ENCODE results near the gene TADA2A.

Gene TADA2A

GRCh38 chr17:37518826-37519225 lies 112.1 kb downstream of the TADA2A start:
- no peaks in the 10 kb centered on the region for H3K9me3 ChIP-seq (ENCODE audit: low read length)
- no peak overlapping the region for H2AFZ ChIP-seq (ENCODE audit: low read length)
- no peak overlapping the region for H3K27ac ChIP-seq (ENCODE audit: low read depth, low read length, poor library complexity, severe bottlenecking)
- no peak overlapping the region for H3K9ac ChIP-seq (ENCODE audit: low read length)
- no peaks in the 10 kb centered on the region for H3K79me2 ChIP-seq (ENCODE audit: insufficient read depth, low read length)
- H3K27me3 ChIP-seq (ENCODE audit: insufficient read depth, low read length) = no peaks in the 10 kb centered on the region
- H3K4me2 ChIP-seq (ENCODE audit: low read length) = no peak overlapping the region
- no peaks in the 10 kb centered on the region for H3F3A ChIP-seq (ENCODE audit: insufficient read depth, low read length)
- H3K4me1 ChIP-seq (ENCODE audit: insufficient read depth, low read length, severe bottlenecking) = no peaks in the 10 kb centered on the region
- no peak for TF ChIP-seq EZH2 (IDR thresholded peaks at IDR 0.05; ENCODE audit: borderline replicate concordance, low read length)
- TF ChIP-seq CTCF (IDR thresholded peaks at IDR 0.05; ENCODE audit: low read length) = 0 out of 2 replicates have a peak, but pooled peaks have one; percentile 6
- H3K9me2 ChIP-seq (ENCODE audit: low read depth, low read length) = no peaks in the 10 kb centered on the region
- no peak overlapping the region for H3K4me3 ChIP-seq (ENCODE audit: low read depth, low read length, poor library complexity, severe bottlenecking)
- peaks cover 70% of the 10 kb centered on the region for H3K36me3 ChIP-seq (ENCODE audit: insufficient read depth, low read length)
- H4K20me1 ChIP-seq (ENCODE audit: insufficient read depth, low read length) = no peaks in the 10 kb centered on the region

GRCh38 chr17:37519251-37519985 lies 112.7 kb downstream of the TADA2A start:
- H3F3A ChIP-seq (ENCODE audit: insufficient read depth, low read length) = no peaks in the 10 kb centered on the region
- TF ChIP-seq EZH2 (IDR thresholded peaks at IDR 0.05; ENCODE audit: borderline replicate concordance, low read length) (no peak), CTCF (IDR thresholded peaks at IDR 0.05; ENCODE audit: low read length) (no peak)
- H2AFZ ChIP-seq (ENCODE audit: low read length) = no peak overlapping the region
- H3K79me2 ChIP-seq (ENCODE audit: insufficient read depth, low read length) = no peaks in the 10 kb centered on the region
- no peak overlapping the region for H3K27ac ChIP-seq (ENCODE audit: low read depth, low read length, poor library complexity, severe bottlenecking)
- no peaks in the 10 kb centered on the region for H3K4me1 ChIP-seq (ENCODE audit: insufficient read depth, low read length, severe bottlenecking)
- no peaks in the 10 kb centered on the region for H4K20me1 ChIP-seq (ENCODE audit: insufficient read depth, low read length)
- H3K9me3 ChIP-seq (ENCODE audit: low read length) = no peaks in the 10 kb centered on the region
- H3K4me3 ChIP-seq (ENCODE audit: low read depth, low read length, poor library complexity, severe bottlenecking) = no peak overlapping the region
- H3K9me2 ChIP-seq (ENCODE audit: low read depth, low read length) = no peaks in the 10 kb centered on the region
- no peak overlapping the region for H3K4me2 ChIP-seq (ENCODE audit: low read length)
- H3K36me3 ChIP-seq (ENCODE audit: insufficient read depth, low read length) = peaks cover 74% of the 10 kb centered on the region
- H3K9ac ChIP-seq (ENCODE audit: low read length) = no peak overlapping the region
- H3K27me3 ChIP-seq (ENCODE audit: insufficient read depth, low read length) = no peaks in the 10 kb centered on the region

- TF ChIP-seq EZH2 (IDR thresholded peaks at IDR 0.05; ENCODE audit: borderline replicate concordance, low read length) = no peak
- no peak for TF ChIP-seq CTCF (IDR thresholded peaks at IDR 0.05; ENCODE audit: low read length)
Measured at GRCh38 chr17:37520174-37520573, 113.5 kb downstream of the TADA2A start.

More at GRCh38 chr17:37520174-37520573, 113.5 kb downstream of the TADA2A start:
- Histone ChIP-seq H3K27me3 (ENCODE audit: insufficient read depth, low read length) (no peaks in the 10 kb centered on the region), H3K9ac (ENCODE audit: low read length) (no peak overlapping the region), H3F3A (ENCODE audit: insufficient read depth, low read length) (no peaks in the 10 kb centered on the region), H3K4me1 (ENCODE audit: insufficient read depth, low read length, severe bottlenecking) (no peaks in the 10 kb centered on the region), H3K36me3 (ENCODE audit: insufficient read depth, low read length) (peaks cover 72% of the 10 kb centered on the region), H3K9me3 (ENCODE audit: low read length) (no peaks in the 10 kb centered on the region), H3K27ac (ENCODE audit: low read depth, low read length, poor library complexity, severe bottlenecking) (no peak overlapping the region), H2AFZ (ENCODE audit: low read length) (no peak overlapping the region), H3K4me3 (ENCODE audit: low read depth, low read length, poor library complexity, severe bottlenecking) (no peak overlapping the region), H3K9me2 (ENCODE audit: low read depth, low read length) (no peaks in the 10 kb centered on the region), H4K20me1 (ENCODE audit: insufficient read depth, low read length) (no peaks in the 10 kb centered on the region), H3K4me2 (ENCODE audit: low read length) (no peak overlapping the region), H3K79me2 (ENCODE audit: insufficient read depth, low read length) (no peaks in the 10 kb centered on the region)

Measured in OCI-LY1 (cell line).